IPS-15b (cell line): ENCODE results near the gene MAP1LC3A.
"Not testable (repeated sequence)": the region's sequence is repeated elsewhere in the genome, so short reads cannot be mapped to it uniquely, and the experiment has no call there.

ENCODE experiments used
- H3K27me3 ChIP-seq: one replicate; pipeline ENCODE4 v1.6.1; 2013; ENCODE audit warnings: low read length; ENCODE audit not compliant: control insufficient read depth, insufficient read depth
- H3K36me3 ChIP-seq: one replicate; pipeline ENCODE4 v1.6.1; 2013; ENCODE audit warnings: low read length; ENCODE audit not compliant: control insufficient read depth, insufficient read depth
- H3K4me1 ChIP-seq: one replicate; pipeline ENCODE4 v1.6.1; 2013; ENCODE audit warnings: mild to moderate bottlenecking, low read length; ENCODE audit not compliant: control insufficient read depth, insufficient read depth
- H3K4me3 ChIP-seq: one replicate; pipeline ENCODE4 v1.5.1; 2013; ENCODE audit warnings: low read depth, low read length
- H3K9ac ChIP-seq: one replicate; pipeline ENCODE4 v1.6.1; 2013; ENCODE audit warnings: low read depth, mild to moderate bottlenecking, low read length
- H3K9me3 ChIP-seq: one replicate; pipeline ENCODE4 v1.6.1; 2013; ENCODE audit warnings: mild to moderate bottlenecking, low read length; ENCODE audit not compliant: control insufficient read depth, insufficient read depth

Gene MAP1LC3A

GRCh38 chr20:34558320-34559218 is at the start of gene MAP1LC3A:
Gene MAP1LC3A (plus strand): TSS chr20:34558718. CDS start chr20:34558869, 151 bp downstream.
- H3K4me3 ChIP-seq = peak within 1 kb of the TSS; percentile 75
- H3K27me3 ChIP-seq = no peaks in the 10 kb centered on the region
- no peaks in the 10 kb centered on the region for H3K36me3 ChIP-seq
- H3K9ac ChIP-seq = no peak within 1 kb of the TSS
- H3K4me1 ChIP-seq = no peaks in the 10 kb centered on the region
- H3K9me3 ChIP-seq = no peaks in the 10 kb centered on the region

- peaks cover 4% of the 10 kb centered on the region for H3K36me3 ChIP-seq
- no peaks in the 10 kb centered on the region for H3K4me1 ChIP-seq
- H3K9ac ChIP-seq = no peak overlapping the region
- no peak overlapping the region for H3K4me3 ChIP-seq
- no peaks in the 10 kb centered on the region for H3K9me3 ChIP-seq
- no peaks in the 10 kb centered on the region for H3K27me3 ChIP-seq
These were observed 47.9 kb upstream of the MAP1LC3A start for GRCh38 chr20:34510575-34510974.

- H3K27me3 ChIP-seq = no peaks in the 10 kb centered on the region
- no peaks in the 10 kb centered on the region for H3K9me3 ChIP-seq
- no peak overlapping the region for H3K4me3 ChIP-seq
- H3K36me3 ChIP-seq = peaks cover 4% of the 10 kb centered on the region
- H3K9ac ChIP-seq = no peak overlapping the region
- H3K4me1 ChIP-seq = no peaks in the 10 kb centered on the region
These were observed 46.6 kb upstream of the MAP1LC3A start for GRCh38 chr20:34511891-34512265.

GRCh38 chr20:34512266-34512954 is 46.1 kb upstream of the MAP1LC3A start:
- no peaks in the 10 kb centered on the region for H3K9me3 ChIP-seq
- no peaks in the 10 kb centered on the region for H3K27me3 ChIP-seq
- H3K36me3 ChIP-seq = peaks cover 4% of the 10 kb centered on the region
- H3K9ac ChIP-seq = no peak overlapping the region
- no peaks in the 10 kb centered on the region for H3K4me1 ChIP-seq
- H3K4me3 ChIP-seq = no peak overlapping the region

GRCh38 chr20:34512955-34513419 is 45.5 kb upstream of the MAP1LC3A start:
- H3K27me3 ChIP-seq = no peaks in the 10 kb centered on the region
- H3K4me1 ChIP-seq = no peaks in the 10 kb centered on the region
- no peak overlapping the region for H3K4me3 ChIP-seq
- H3K9me3 ChIP-seq = no peaks in the 10 kb centered on the region
- H3K9ac ChIP-seq = no peak overlapping the region
- H3K36me3 ChIP-seq = peaks cover 4% of the 10 kb centered on the region

- not testable (repeated sequence) for H3K27me3 ChIP-seq, H3K9ac ChIP-seq, H3K4me1 ChIP-seq, H3K9me3 ChIP-seq, H3K36me3 ChIP-seq, H3K4me3 ChIP-seq
These were observed 44.5 kb upstream of the MAP1LC3A start for GRCh38 chr20:34514034-34514433.

GRCh38 chr20:34514897-34515483 is 43.5 kb upstream of the MAP1LC3A start:
- no peaks in the 10 kb centered on the region for H3K9me3 ChIP-seq

GRCh38 chr20:34515484-34516246 is 42.9 kb upstream of the MAP1LC3A start:
- H3K27me3 ChIP-seq = no peaks in the 10 kb centered on the region
- H3K4me1 ChIP-seq = no peaks in the 10 kb centered on the region
- H3K9ac ChIP-seq = peak overlapping the region; percentile 91
- no peaks in the 10 kb centered on the region for H3K9me3 ChIP-seq
- H3K36me3 ChIP-seq = peaks cover 4% of the 10 kb centered on the region
- peak overlapping the region; percentile 94 for H3K4me3 ChIP-seq

More at GRCh38 chr20:34514897-34515483, 43.5 kb upstream of the MAP1LC3A start:
- Histone ChIP-seq H3K36me3 (peaks cover 4% of the 10 kb centered on the region), H3K4me3 (peak overlapping the region; percentile 94), H3K4me1 (no peaks in the 10 kb centered on the region), H3K27me3 (no peaks in the 10 kb centered on the region), H3K9ac (peak overlapping the region; percentile 91)

- Histone ChIP-seq H3K9ac (peak within 1 kb of the TSS; percentile 91), H3K36me3 (peaks cover 4% of the 10 kb centered on the region), H3K27me3 (no peaks in the 10 kb centered on the region), H3K9me3 (no peaks in the 10 kb centered on the region), H3K4me1 (no peaks in the 10 kb centered on the region), H3K4me3 (peak within 1 kb of the TSS; percentile 94)
These were observed 42.0 kb upstream of the MAP1LC3A start, which contains the start of gene DYNLRB1 for GRCh38 chr20:34516247-34517113. Gene DYNLRB1 (plus strand): TSS chr20:34516422. CDS start chr20:34516459, 37 bp downstream.

GRCh38 chr20:34517114-34517505 is 41.4 kb upstream of the MAP1LC3A start:
- no peak overlapping the region for H3K9ac ChIP-seq
- no peaks in the 10 kb centered on the region for H3K27me3 ChIP-seq
- peaks cover 4% of the 10 kb centered on the region for H3K36me3 ChIP-seq
- no peaks in the 10 kb centered on the region for H3K9me3 ChIP-seq
- H3K4me1 ChIP-seq = no peaks in the 10 kb centered on the region
- peak overlapping the region; percentile 94 for H3K4me3 ChIP-seq
